Endothelial cell of umbilical vein (primary cell): ENCODE measurements around the gene TMEM213.

Experiments used
- EZH2 ChIP-seq: IDR thresholded peaks from 2 replicates; pipeline ENCODE4 v1.6.1; 2012; ENCODE audit warnings: borderline replicate concordance, low read depth, mild to moderate bottlenecking, moderate library complexity, low read length, inconsistent platforms; ENCODE audit not compliant: severe bottlenecking
- FOS ChIP-seq: IDR thresholded peaks from 2 replicates; pipeline ENCODE4 v1.6.1; 2011; ENCODE audit warnings: mild to moderate bottlenecking, low read length, moderate library complexity, borderline replicate concordance; ENCODE audit not compliant: insufficient read depth
- JUN ChIP-seq: IDR thresholded peaks from 2 replicates; pipeline ENCODE4 v1.6.1; 2011; ENCODE audit warnings: borderline replicate concordance, low read depth; ENCODE audit not compliant: insufficient read length, insufficient read depth
- MYC ChIP-seq: IDR thresholded peaks from one replicate; pipeline ENCODE4 v1.6.1; 2011; ENCODE audit warnings: mild to moderate bottlenecking, low read depth, low read length
- POLR2A ChIP-seq: IDR thresholded peaks from 2 replicates; pipeline ENCODE4 v1.6.1; 2012; ENCODE audit warnings: low read depth, mild to moderate bottlenecking, control low read depth, low read length
- POLR2AphosphoS5 ChIP-seq: IDR thresholded peaks from 2 replicates; pipeline ENCODE4 v1.6.1; 2012; ENCODE audit warnings: low read depth, mild to moderate bottlenecking, control low read depth, low read length, moderate library complexity; ENCODE audit not compliant: insufficient read depth
- TF ChIP-seq, protein P1 (sequence below), 2 donors: IDR thresholded peaks; 1 replicate in 1 of 2; 2 replicates in 1 of 2; pipeline ENCODE4 v1.5.1; 2011; ENCODE audit warnings: low read length in 2 of 2, mild to moderate bottlenecking in 2 of 2, moderate library complexity in 2 of 2, control low read depth in 1 of 2, inconsistent platforms in 1 of 2, low read depth in 1 of 2; ENCODE audit not compliant: insufficient read depth in 1 of 2; ENCODE audit errors: extremely low read depth in 1 of 2
- TF ChIP-seq, protein P2 (sequence below): IDR thresholded peaks from 2 replicates; pipeline ENCODE4 v1.6.1; 2011; ENCODE audit not compliant: insufficient read depth, insufficient read length

DNA sequence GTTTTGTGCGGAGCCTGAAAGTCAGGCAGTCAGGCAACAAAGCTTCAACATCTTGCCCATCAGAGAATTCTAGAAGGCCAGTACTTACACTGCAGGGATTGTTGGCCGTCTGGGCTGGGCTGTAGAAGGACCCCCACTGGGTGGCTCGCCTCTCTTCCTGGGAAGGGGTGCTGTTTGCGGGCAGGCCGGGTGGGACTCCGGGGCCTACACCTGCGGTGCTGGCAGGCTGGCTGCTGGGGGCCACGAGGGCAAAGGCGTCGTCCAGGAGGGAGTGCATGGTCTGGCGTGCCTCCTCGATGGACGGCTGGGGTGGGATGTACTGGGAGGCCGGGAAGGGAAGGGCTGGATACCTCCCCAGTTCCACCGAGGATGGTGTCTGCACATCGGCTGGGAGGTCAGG lies 63.3 kb downstream of the TMEM213 start:
- TF ChIP-seq, protein P1, sequence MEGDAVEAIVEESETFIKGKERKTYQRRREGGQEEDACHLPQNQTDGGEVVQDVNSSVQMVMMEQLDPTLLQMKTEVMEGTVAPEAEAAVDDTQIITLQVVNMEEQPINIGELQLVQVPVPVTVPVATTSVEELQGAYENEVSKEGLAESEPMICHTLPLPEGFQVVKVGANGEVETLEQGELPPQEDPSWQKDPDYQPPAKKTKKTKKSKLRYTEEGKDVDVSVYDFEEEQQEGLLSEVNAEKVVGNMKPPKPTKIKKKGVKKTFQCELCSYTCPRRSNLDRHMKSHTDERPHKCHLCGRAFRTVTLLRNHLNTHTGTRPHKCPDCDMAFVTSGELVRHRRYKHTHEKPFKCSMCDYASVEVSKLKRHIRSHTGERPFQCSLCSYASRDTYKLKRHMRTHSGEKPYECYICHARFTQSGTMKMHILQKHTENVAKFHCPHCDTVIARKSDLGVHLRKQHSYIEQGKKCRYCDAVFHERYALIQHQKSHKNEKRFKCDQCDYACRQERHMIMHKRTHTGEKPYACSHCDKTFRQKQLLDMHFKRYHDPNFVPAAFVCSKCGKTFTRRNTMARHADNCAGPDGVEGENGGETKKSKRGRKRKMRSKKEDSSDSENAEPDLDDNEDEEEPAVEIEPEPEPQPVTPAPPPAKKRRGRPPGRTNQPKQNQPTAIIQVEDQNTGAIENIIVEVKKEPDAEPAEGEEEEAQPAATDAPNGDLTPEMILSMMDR (IDR thresholded peaks at IDR 0.05; ENCODE audit: extremely low read depth in 1 of 2, insufficient read depth in 1 of 2, low read depth in 1 of 2, low read length in 2 of 2) = no peak
- TF ChIP-seq EZH2 (no peak), POLR2A (no peak), MYC (no peak), POLR2AphosphoS5 (no peak), FOS (no peak), JUN (no peak)
- TF ChIP-seq, protein P2, sequence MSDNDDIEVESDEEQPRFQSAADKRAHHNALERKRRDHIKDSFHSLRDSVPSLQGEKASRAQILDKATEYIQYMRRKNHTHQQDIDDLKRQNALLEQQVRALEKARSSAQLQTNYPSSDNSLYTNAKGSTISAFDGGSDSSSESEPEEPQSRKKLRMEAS = no peak
